Activated CD8-positive, alpha-beta T cell treated with anti-CD3 and anti-CD28 coated beads for 36 hours (primary cell): Measurements from ENCODE around the gene IGSF22. TPM values are rescaled to one million over a fixed set of nuclear protein-coding genes. Genes with fewer than 3 reads are reported as not detected.

Source experiments
- ATAC-seq: fragments of 200-7000 bp; cut with Tn5 transposase; one replicate; pipeline ENCODE4 v1.10.0; 2021; ENCODE audit warnings: mild to moderate bottlenecking, moderate library complexity
- CTCF ChIA-PET: fragments of 350-600 bp; sonication (Branson Sonifier 250); formaldehyde crosslinking; loops from one replicate; lab custom pipeline; 2021; ENCODE audit warnings: antibody characterized with exemption; lab: Charles Lee
- POLR2A ChIA-PET: fragments of 350-600 bp; sonication (Branson Sonifier 250); formaldehyde crosslinking; loops from one replicate; lab custom pipeline; 2021; ENCODE audit warnings: antibody characterized with exemption; lab: Charles Lee
- DNase-seq: peaks from one replicate; pipeline ENCODE4 v3.0.0-alpha.2; 2020
- H3K27ac Mint-ChIP-seq: one replicate; pipeline ENCODE4 v1.8.0; 2021; ENCODE audit warnings: mild to moderate bottlenecking, mixed read lengths
- H3K27me3 Mint-ChIP-seq: one replicate; pipeline ENCODE4 v1.8.0; 2021; ENCODE audit warnings: mixed read lengths
- H3K36me3 Mint-ChIP-seq: one replicate; pipeline ENCODE4 v1.8.0; 2021; ENCODE audit warnings: low read depth, mixed read lengths
- H3K4me1 Mint-ChIP-seq: one replicate; pipeline ENCODE4 v1.8.0; 2021; ENCODE audit warnings: low read depth, mixed read lengths
- H3K4me3 Mint-ChIP-seq: one replicate; pipeline ENCODE4 v1.8.0; 2021; ENCODE audit warnings: mild to moderate bottlenecking, moderate library complexity, mixed read lengths
- H3K9me3 Mint-ChIP-seq: one replicate; pipeline ENCODE4 v1.8.0; 2021; ENCODE audit warnings: mixed read lengths
- CTCF ChIP-seq: fragments of 200-600 bp; IDR thresholded peaks from one replicate; pipeline ENCODE4 v1.8.0; 2022; ENCODE audit warnings: antibody characterized with exemption, mild to moderate bottlenecking
- intact Hi-C: fragments of 100-400 bp; cut with micrococcal nuclease; formaldehyde crosslinking; loops from one replicate; pipeline ENCODE4 v1.10.0; 2022
- total RNA-seq, 2 experiments: library from RNA; stranded (reverse); gene quantifications; one replicate each; pipeline ENCODE4 v1.2.3, GENCODE V29; 2021

The IGSF22 gene
- total RNA-seq, 2 experiments from 2014 or later: 0.43 to 1.4 TPM

DNA sequence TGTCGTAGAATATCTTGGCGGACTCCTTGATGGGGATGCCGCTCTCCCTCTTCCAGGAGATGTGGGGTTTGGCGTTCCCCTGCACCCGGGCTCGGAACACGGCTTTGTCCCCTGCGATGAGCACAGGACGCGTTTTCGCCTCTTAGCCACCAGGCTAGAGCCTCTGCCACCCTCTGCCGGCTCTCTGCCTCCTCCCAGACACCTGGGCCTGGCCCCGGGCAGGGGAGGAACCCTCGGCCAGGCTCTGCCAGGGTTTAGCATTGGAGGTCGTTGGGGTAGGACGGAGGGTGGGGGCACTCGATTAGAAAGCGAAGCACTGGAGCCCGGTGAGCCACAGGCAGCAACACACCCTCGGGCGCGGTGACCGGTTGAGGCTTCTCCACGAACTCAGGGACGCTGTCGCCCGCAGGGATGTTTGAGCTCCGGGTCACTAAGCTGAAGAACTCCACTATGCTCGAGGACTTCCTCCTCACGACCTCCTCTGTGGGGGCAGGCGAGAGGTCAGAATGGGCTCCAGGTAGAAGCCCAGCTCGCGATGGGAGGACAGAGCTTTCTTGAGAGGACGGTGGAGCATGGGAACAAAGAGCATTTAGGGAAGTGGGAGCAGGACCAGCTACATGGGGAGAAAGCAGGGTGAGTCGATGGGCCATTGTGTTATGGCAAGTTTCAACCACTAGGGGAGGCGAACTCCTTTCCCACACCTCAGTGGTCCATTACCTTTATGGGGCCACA, 4.3 kb downstream of the IGSF22 start:
- ChIA-PET POLR2A (interaction anchor here (0.7 to 1.3 kb wide), 8 partner anchors 10 to 325 kb away, joined by 3 to 6 read pairs (median 4); partner anchors contain the start of gene SPTY2D1), CTCF (interaction anchor here (0.6 to 3.8 kb wide), 56 partner anchors 8 to 624 kb away, joined by 3 to 51 read pairs (median 5); partner anchors contain the start of genes SPTY2D1, TMEM86A, TSG101 and UEVLD)
- Mint-ChIP-seq H3K4me1 (no peaks in the 10 kb centered on the region), H3K4me3 (peak overlapping the region; percentile 76), H3K27me3 (no peaks in the 10 kb centered on the region), H3K36me3 (no peaks in the 10 kb centered on the region), H3K27ac (peak overlapping the region; percentile 67), H3K9me3 (no peaks in the 10 kb centered on the region)
- intact Hi-C loops: no loop called here
- DNase-seq: peak; percentile 71
- ATAC-seq: peak; percentile 66
- peak; percentile 94 for TF ChIP-seq CTCF

DNA sequence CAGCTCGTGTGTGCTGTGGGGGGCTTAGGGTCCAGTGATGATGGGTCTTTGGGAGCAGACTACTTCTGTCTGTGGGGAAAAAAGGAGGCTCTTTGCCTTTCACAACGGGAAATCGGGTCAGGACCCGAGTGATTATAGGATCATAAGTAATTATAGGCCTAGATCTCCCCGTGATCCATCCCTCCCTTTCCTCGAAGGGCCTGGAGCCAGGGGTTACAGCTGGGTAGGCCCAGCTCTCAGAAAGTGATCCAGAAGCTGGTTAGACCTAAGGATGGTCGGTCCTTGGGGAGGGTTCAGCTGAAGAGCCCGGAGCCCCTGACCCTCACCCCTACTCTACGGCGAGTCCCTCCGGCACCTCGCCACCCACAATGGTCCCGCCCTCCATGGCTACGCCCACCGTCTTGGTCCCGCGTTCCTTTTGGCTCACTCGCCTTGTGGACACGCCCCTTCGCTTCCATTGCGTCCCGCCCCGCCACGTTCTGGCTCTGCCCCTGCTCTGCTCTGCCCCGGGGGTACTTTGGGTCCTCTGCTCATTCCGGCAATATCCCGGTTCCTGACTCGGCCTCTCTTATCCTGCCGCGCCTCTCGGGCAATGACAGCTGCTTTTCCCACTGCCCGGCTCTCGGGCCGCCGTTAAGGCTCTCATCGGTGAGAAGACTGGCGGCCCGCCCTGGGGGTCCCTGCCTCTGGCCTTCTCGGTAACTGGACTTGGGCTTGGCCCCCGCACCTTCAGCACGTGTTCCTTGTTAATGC, 5.0 kb downstream of the IGSF22 start:
- CTCF ChIA-PET: interaction anchor here (0.7 to 3.8 kb wide), 36 partner anchors 8 to 606 kb away, joined by 3 to 51 read pairs (median 8); partner anchors contain the start of genes SPTY2D1, TMEM86A, TSG101 and UEVLD
- no peaks in the 10 kb centered on the region for H3K9me3 Mint-ChIP-seq
- POLR2A ChIA-PET: interaction anchor here (0.6 to 1.7 kb wide), 10 partner anchors 11 to 194 kb away, joined by 3 to 6 read pairs (median 4); partner anchors contain the start of gene TSG101
- H3K27me3 Mint-ChIP-seq: no peaks in the 10 kb centered on the region
- ATAC-seq (peak; percentile 95), DNase-seq (peak; percentile 91)
- H3K4me1 Mint-ChIP-seq: no peaks in the 10 kb centered on the region
- H3K36me3 Mint-ChIP-seq: no peaks in the 10 kb centered on the region
- no peak for TF ChIP-seq CTCF
- H3K27ac Mint-ChIP-seq: peak overlapping the region; percentile 67
- peak overlapping the region; percentile 76 for H3K4me3 Mint-ChIP-seq
- intact Hi-C loops: no loop called here

- peak overlapping the region; percentile 76 for H3K4me3 Mint-ChIP-seq
- DNase-seq (no peak), ATAC-seq (no peak)
- H3K4me1 Mint-ChIP-seq: no peaks in the 10 kb centered on the region
- ChIA-PET POLR2A (interaction anchor here (0.6 to 1.7 kb wide), 4 partner anchors 10 to 193 kb away, joined by 3 to 6 read pairs (median 4); partner anchors contain the start of gene TSG101), CTCF (interaction anchor here (0.8 to 3.8 kb wide), 4 partner anchors 9 to 21 kb away, joined by 3 to 51 read pairs (median 9); partner anchors contain the start of gene TMEM86A)
- no peaks in the 10 kb centered on the region for H3K27me3 Mint-ChIP-seq
- no peaks in the 10 kb centered on the region for H3K9me3 Mint-ChIP-seq
- no peak for TF ChIP-seq CTCF
- intact Hi-C loops: no loop called here
- H3K27ac Mint-ChIP-seq: no peak overlapping the region
- H3K36me3 Mint-ChIP-seq: no peaks in the 10 kb centered on the region
These were observed 5.7 kb downstream of the IGSF22 start for GRCh38 chr11:18720091-18720807.

GRCh38 chr11:18715476-18715875, 10.5 kb downstream of the IGSF22 start:
- no peaks in the 10 kb centered on the region for H3K9me3 Mint-ChIP-seq
- intact Hi-C loops: no loop called here
- DNase-seq (no peak), ATAC-seq (no peak)
- POLR2A ChIA-PET: interaction anchor here (1.0 kb wide), 1 partner anchor 10 kb away, joined by 3 read pairs; no protein-coding TSS in a partner anchor
- no peak overlapping the region for H3K27ac Mint-ChIP-seq
- H3K36me3 Mint-ChIP-seq: no peaks in the 10 kb centered on the region
- no peaks in the 10 kb centered on the region for H3K4me1 Mint-ChIP-seq
- no peaks in the 10 kb centered on the region for H3K27me3 Mint-ChIP-seq
- no peak for TF ChIP-seq CTCF
- no peak overlapping the region for H3K4me3 Mint-ChIP-seq
- CTCF ChIA-PET: interaction anchor here (1.5 to 1.8 kb wide), 3 partner anchors 12 to 21 kb away, joined by 4 to 8 read pairs (median 5); no protein-coding TSS in a partner anchor
